NCI-H2196 (cell line): ENCODE results near the gene MS4A2.
A peak's percentile ranks its signal among the peaks of the same experiment; 100 is the strongest.
"Not testable (repeated sequence)": the region's sequence is repeated elsewhere in the genome, so short reads cannot be mapped to it uniquely, and the experiment has no call there.

Experiments
- DNase-seq: peaks from one replicate; lab custom pipeline; 2025; ENCODE audit not compliant: unreplicated experiment; lab: John Stamatoyannopoulos, UW

MS4A2 gene

DNA sequence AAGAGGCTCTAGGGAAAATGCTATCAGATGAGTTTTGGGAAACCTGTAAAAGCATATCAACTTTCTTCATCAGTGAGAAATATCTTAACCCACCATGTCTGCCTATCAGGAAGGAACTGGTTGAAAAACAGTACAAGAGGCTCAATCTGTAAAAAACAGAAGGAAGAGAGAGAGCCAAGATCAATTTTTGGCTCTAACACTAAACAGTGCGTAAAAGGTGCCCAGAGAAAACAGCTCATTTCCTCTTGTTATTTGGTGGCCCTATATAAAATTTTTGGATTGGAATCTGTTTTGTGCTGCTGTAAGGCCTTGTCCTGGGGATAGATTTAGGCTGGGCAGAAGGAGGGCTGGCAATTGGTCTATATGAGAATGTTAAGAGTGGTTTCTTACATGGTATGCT, 12.1 kb downstream of the MS4A2 start:
- DNase-seq: no peak

- DNase-seq: not testable (repeated sequence)
Observed at GRCh38 chr11:60101368-60101767, 12.9 kb downstream of the MS4A2 start.

DNA sequence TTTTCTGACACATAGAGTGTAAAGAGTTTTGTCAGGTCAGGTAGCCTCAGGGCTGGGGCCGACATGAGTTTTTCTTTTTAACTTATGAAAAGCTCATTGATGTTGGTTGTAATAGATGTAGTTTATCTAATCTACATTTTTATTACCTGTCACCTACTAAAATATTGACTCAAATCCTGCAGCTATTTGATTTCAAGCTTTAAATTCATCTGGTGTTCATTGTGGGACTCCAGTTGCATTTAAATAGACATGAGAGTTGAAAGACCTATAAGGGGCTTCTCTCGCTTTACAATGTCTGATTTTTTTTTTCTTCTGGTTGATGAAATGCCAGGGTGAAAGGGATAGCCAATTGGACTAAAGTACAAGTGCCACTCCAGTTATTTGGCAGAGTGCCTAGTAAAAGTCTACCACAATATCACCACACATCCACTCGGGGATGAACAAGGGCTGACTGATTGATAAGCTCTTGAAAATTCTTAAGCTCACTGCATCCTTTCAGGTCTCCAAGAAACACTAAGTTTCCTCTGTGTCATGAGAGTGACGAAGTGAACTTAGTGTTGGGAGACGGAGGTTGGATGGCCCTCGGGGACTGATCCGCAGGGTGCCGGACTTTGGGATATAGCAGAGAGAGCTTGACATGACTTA, 16.1 kb downstream of the MS4A2 start:
- not testable (repeated sequence) for DNase-seq

DNA sequence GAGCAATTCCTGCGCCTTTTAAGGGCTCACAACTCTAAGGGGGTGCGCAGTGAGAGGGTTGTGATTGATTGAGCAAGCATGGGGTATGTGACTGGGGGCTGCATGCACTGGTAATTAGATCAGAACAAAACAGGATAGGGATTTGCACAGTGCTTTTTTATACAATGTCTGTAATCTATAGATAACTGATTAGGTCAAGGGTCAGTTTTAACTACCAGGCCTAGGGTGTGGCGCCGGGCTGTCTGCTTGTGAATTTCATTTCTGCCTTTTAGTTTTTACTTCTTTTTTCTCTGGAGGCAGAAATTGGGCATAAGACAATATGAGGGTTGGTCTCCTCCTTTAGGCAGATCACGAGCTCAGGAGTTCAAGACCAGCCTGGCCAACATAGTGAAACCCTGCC, 20.2 kb downstream of the MS4A2 start:
- not testable (repeated sequence) for DNase-seq

DNA sequence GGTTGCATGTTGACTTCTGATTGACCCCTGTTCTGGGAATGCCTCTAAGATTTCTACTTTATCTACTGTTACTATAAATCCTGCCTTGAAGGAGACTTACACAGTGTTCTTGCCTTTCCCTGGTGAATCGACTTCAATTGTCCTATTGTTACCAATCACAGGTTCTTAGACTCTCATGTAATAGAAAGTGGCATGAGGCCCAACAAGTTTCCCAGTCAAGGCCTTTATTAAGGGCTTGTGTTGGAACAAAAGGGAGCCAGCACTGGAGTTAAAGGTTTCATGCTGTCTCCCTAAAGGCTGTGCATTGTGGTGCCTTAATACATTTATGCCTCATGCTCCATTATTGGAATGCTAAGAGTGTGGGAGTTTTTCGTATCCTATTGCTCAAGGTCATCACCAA, 23.3 kb downstream of the MS4A2 start:
- DNase-seq: no peak

- DNase-seq: no peak
Observed at GRCh38 chr11:60116996-60117790, 28.7 kb downstream of the MS4A2 start.

DNA sequence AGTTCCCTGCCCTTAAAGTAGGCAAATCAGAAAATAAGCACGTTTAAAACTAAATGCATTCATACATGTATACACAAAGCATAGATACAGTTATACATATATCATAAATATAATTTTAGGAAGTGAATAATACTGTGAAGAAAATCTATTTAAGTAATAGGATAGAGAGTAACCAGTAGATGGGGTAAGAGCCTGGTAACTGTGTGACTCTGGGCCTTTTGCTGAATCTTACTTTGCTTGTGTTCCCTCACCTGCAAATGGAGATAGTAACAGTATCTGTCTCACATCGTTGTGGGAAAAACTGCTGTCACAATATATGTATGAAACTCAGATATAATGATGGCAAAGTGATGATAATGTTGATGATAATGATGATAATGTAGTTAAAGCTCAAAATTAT, 29.9 kb downstream of the MS4A2 start:
- DNase-seq: no peak

DNA sequence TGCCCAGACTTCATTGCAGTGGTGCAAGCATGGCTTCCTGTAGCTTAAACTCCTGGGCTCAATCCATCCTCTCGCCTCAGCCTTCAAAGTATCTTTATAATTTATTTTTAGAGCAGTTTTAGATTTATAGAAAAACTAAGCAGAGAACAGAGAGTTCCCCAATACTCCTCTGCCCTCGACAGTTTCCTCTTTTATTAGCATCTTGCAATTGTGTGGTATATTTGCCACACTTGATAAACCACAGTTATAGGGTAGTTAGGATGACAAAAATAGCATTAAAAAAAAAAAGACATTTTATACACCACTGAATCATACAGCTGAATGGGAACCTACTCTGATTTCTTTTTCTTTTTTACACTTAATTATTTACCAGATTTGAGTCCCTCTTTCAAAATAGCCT, 31.2 kb downstream of the MS4A2 start:
- no peak for DNase-seq

GRCh38 chr11:60121264-60121663, 32.8 kb downstream of the MS4A2 start:
- DNase-seq: no peak

DNA sequence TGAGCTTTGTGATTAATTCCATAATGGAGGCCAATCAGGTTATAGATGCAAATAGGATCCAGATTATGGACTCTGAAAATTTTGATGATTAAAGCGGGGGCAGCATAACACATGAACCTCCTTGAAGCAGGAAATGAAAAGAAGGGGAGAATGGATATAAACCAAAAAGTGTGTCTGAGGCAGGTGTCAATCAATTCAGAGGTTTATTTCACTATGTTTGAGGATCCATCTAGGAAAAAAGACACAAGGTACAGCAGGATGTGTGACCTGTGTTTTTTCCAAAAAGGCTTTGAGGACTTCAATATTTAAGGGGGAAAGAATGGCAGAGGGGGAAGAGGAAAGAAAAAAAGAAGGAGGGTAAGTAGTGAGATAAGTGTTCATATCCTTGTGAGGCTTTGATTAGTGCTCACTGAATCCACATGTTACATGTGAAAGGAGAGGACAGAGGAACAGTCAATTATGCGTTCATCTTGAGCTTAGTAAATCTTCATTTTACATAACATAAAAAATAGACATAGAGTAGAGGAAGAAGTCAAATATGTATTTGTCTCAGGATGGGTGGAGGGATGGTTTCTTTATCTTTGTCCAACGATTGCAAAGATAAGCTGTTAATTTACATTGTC, 34.1 kb downstream of the MS4A2 start:
- no peak for DNase-seq

- no peak for DNase-seq
Observed at GRCh38 chr11:60124802-60125432, 36.5 kb downstream of the MS4A2 start.

DNA sequence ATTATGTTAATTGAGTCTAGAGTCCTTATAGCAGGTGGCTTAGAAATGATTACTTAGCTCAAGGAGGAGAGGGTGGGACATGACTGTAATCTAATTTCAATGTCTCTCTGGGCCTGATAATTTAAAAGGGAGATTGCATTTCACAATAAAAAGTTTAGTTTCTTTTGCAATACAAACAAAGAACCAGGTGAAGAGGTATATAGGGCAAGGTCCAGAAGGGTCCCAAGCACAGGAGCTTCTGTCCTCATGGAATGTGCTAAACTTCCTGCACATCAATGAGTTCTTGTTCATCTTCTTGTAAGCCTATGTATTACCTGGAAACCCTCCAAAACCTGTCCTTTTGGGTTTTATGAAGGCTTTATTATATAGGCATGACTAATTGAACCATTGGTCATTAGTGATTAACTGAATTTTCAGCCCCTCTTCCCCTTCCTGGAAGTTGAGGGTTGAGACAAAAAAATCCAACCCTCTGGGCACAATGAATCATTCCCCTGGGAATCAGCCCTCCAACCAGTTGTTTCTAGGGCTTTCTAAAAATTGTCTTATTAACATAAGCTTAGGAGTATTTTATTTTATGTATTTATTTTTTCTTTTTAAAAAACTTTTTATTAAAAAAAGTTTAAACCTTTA, 37.6 kb downstream of the MS4A2 start:
- no peak for DNase-seq

- DNase-seq: no peak
Observed at GRCh38 chr11:60127311-60127811, 38.9 kb downstream of the MS4A2 start.

DNA sequence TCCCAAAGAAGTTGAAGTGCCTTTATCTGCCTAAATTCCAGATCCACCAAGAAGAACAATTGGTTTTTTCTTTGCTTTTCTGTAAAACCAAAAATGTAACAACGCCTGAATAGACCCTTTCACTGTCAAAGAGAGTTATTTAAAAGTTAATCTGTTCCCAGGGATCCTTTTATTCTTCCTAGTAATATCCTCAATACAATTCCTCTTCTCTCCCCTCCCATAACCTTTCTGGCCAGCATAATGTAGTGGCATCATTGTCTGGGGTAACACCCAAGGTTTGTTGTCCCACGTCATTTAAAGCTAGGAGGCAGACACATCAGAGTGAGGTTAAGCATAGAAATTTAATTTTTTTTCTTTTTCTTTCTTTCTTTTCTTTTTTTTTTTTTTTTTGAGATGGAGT, 39.9 kb downstream of the MS4A2 start:
- DNase-seq: no peak

GRCh38 chr11:60128866-60129265, 40.4 kb downstream of the MS4A2 start:
- not testable (repeated sequence) for DNase-seq

DNA sequence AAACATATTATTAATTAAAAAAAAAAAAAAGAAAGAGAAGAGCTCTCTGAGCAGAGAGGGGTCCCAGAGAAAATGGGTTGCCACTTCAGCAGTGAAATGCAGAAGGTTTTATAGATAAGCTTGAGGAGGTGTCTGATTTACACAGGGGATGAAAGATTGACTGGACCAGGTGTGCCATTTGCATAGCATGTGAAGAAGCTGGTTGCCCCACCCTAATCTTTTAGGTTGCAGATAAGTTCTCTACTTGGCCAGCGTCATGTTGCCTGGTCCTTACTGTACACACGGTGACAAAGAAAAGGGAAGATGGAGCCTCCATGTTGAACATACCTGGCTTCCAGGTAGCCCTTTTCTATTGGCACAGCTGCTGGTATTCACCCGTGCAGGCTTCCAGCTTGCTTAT, 41.4 kb downstream of the MS4A2 start:
- no peak for DNase-seq

- DNase-seq: peak; percentile 14
Observed at GRCh38 chr11:60130496-60130895, 42.0 kb downstream of the MS4A2 start.

DNA sequence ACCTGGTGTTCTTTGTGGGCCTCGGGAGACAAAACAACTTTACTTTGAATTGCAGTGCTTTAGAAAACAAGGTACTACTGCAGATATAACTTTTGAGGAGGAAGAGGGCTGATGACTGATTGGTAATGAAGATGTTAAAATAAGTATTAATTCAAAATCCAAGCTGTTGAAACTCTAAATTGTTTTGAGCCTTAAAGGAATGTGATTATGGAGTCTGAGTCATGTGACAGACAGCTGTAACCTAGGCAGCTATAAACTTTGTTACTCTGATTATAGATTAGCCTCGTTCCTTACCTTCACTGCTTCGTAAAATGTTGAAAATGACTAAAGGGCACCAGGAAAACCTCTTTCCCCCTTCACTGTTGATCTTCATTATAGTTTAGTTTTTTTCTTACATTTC, 43.4 kb downstream of the MS4A2 start:
- no peak for DNase-seq

DNA sequence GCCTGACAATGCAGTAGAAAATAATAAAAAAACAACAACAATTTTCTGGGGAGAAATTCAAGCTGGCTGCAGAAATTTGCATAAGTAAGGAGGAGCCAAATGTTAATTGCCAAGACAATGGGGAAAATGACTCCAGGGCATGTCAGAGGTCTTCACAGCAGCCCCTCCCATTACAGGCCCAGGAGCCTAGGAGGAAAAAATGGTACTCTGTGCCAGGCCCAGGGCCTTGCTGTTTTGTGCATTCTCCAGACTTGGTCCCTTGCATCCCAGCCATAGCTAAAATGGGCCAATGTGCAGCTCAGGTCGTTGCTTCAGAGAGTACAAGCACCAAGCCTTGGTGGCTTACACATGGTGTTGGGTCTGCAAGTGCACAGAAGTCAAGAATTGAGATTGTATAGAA, 45.5 kb downstream of the MS4A2 start:
- DNase-seq: no peak

DNA sequence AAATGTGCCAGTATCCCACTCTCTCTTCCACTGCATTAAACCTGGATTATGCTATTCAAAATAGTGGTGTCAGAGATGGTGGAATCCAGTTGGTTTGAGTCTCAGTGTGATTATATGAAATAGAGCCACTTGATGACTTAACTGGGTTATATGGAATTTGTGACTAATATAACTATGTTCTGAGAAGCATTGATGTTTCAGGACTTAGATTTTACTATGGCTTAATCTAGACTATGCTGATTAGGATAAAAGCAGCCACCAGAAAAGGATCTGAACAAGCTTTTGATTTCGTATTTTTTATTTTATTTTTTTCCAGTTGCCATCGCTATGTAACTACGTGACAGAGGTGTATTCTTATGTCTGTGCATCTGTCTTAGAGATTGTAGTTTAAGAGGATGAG, 55.3 kb downstream of the MS4A2 start:
- DNase-seq: no peak

DNA sequence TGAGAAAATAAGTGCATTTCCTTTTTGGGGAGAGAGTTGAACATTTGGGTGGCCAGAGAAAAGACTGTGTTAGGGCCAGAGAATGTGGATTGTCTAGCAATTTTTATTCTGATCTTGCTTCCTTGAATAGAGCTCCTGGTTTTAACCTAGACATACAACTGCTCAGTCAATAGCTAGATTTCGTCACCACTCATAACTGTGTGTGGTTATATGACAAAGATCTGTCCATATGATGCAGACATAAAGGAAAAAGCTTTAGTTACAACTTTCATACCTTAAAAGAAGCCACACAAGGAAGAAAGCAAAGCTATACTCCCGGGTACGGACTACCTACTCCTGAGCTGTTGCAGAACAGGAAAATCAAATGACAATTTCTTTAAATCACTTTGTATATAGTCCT, 57.2 kb downstream of the MS4A2 start:
- no peak for DNase-seq
